Mononuclear cell (primary cell): ENCODE measurements around the gene TTC14. TPM values are rescaled to one million over a fixed set of nuclear protein-coding genes. Genes with fewer than 3 reads are reported as not detected.
A peak's percentile ranks its signal among the peaks of the same experiment; 100 is the strongest.
"Not testable (repeated sequence)": the region's sequence is repeated elsewhere in the genome, so short reads cannot be mapped to it uniquely, and the experiment has no call there.

Experiments used
- H3K27me3 ChIP-seq: 2 replicates; pipeline ENCODE4 v1.6.0; 2011; ENCODE audit warnings: low read length, control low read depth; ENCODE audit not compliant: insufficient read depth
- H3K4me1 ChIP-seq: 2 replicates; pipeline ENCODE4 v1.5.1; 2011; ENCODE audit warnings: mild to moderate bottlenecking, low read length, control low read depth; ENCODE audit not compliant: insufficient read depth
- H3K4me3 ChIP-seq: 2 replicates; pipeline ENCODE4 v1.5.1; 2011; ENCODE audit warnings: mild to moderate bottlenecking, low read length, moderate library complexity
- H3K9me3 ChIP-seq: 2 replicates; pipeline ENCODE4 v1.5.1; 2011; ENCODE audit warnings: low read depth, mild to moderate bottlenecking, control low read depth, low read length
- total RNA-seq: library from RNA; depleted of rRNA; stranded (reverse); fragments of >200 nt; gene quantifications from one replicate; pipeline ENCODE4 v1.2.3, GENCODE V29; 2012

The TTC14 gene
- 52.5 TPM for total RNA-seq

GRCh38 chr3:180601688-180602666 is at the start of gene TTC14:
TTC14 (plus strand) TSS chr3:180602163; CDS start chr3:180602262, 99 bp downstream.
- no peaks in the 10 kb centered on the region for H3K9me3 ChIP-seq
- peak within 1 kb of the TSS; percentile 75 for H3K4me3 ChIP-seq
- H3K27me3 ChIP-seq = peaks cover 26% of the 10 kb centered on the region
- peaks cover 9% of the 10 kb centered on the region for H3K4me1 ChIP-seq

- no peaks in the 10 kb centered on the region for H3K9me3 ChIP-seq
- H3K27me3 ChIP-seq = peaks cover under 1% of the 10 kb centered on the region
- H3K4me3 ChIP-seq = no peak overlapping the region
- no peaks in the 10 kb centered on the region for H3K4me1 ChIP-seq
These were observed 38.6 kb upstream of the TTC14 start for GRCh38 chr3:180563406-180563805.

- H3K27me3 ChIP-seq = peaks cover 5% of the 10 kb centered on the region
- no peak overlapping the region for H3K4me3 ChIP-seq
- no peaks in the 10 kb centered on the region for H3K4me1 ChIP-seq
- no peaks in the 10 kb centered on the region for H3K9me3 ChIP-seq
These were observed 37.3 kb upstream of the TTC14 start for GRCh38 chr3:180564676-180565075.

GRCh38 chr3:180570238-180570637 is 31.7 kb upstream of the TTC14 start:
- no peaks in the 10 kb centered on the region for H3K9me3 ChIP-seq
- no peak overlapping the region for H3K4me3 ChIP-seq
- peaks cover 5% of the 10 kb centered on the region for H3K27me3 ChIP-seq
- H3K4me1 ChIP-seq = no peaks in the 10 kb centered on the region

GRCh38 chr3:180571831-180572598 is 29.9 kb upstream of the TTC14 start:
- Histone ChIP-seq H3K27me3 (peaks cover 5% of the 10 kb centered on the region), H3K9me3 (no peaks in the 10 kb centered on the region), H3K4me1 (no peaks in the 10 kb centered on the region), H3K4me3 (no peak overlapping the region)

GRCh38 chr3:180575571-180575970 is 26.4 kb upstream of the TTC14 start:
- no peaks in the 10 kb centered on the region for H3K27me3 ChIP-seq
- H3K9me3 ChIP-seq = no peaks in the 10 kb centered on the region
- H3K4me1 ChIP-seq = no peaks in the 10 kb centered on the region
- H3K4me3 ChIP-seq = no peak overlapping the region

GRCh38 chr3:180580934-180581333 is 21.0 kb upstream of the TTC14 start:
- Histone ChIP-seq H3K4me1 (no peaks in the 10 kb centered on the region), H3K27me3 (peaks cover 9% of the 10 kb centered on the region), H3K4me3 (no peak overlapping the region), H3K9me3 (no peaks in the 10 kb centered on the region)

- peaks cover 28% of the 10 kb centered on the region for H3K27me3 ChIP-seq
- no peaks in the 10 kb centered on the region for H3K4me1 ChIP-seq
- H3K4me3 ChIP-seq = no peak overlapping the region
- H3K9me3 ChIP-seq = no peaks in the 10 kb centered on the region
These were observed 11.6 kb upstream of the TTC14 start for GRCh38 chr3:180590396-180590795.

GRCh38 chr3:180593631-180594030 is 8.3 kb upstream of the TTC14 start:
- peaks cover 52% of the 10 kb centered on the region for H3K27me3 ChIP-seq
- H3K4me1 ChIP-seq, H3K9me3 ChIP-seq, H3K4me3 ChIP-seq: not testable (repeated sequence)

- Histone ChIP-seq H3K9me3 (no peaks in the 10 kb centered on the region), H3K4me3 (no peak overlapping the region), H3K4me1 (no peaks in the 10 kb centered on the region), H3K27me3 (peaks cover 56% of the 10 kb centered on the region)
These were observed 7.1 kb upstream of the TTC14 start for GRCh38 chr3:180594631-180595558.

GRCh38 chr3:180595559-180595935 is 6.4 kb upstream of the TTC14 start:
- peaks cover 59% of the 10 kb centered on the region for H3K27me3 ChIP-seq
- H3K4me1 ChIP-seq = no peaks in the 10 kb centered on the region
- H3K9me3 ChIP-seq = no peaks in the 10 kb centered on the region
- no peak overlapping the region for H3K4me3 ChIP-seq

GRCh38 chr3:180600473-180600872 is 1.5 kb upstream of the TTC14 start:
- Histone ChIP-seq H3K4me1 (peaks cover 9% of the 10 kb centered on the region), H3K4me3 (no peak overlapping the region), H3K9me3 (no peaks in the 10 kb centered on the region), H3K27me3 (peaks cover 42% of the 10 kb centered on the region)

GRCh38 chr3:180611006-180611405 is 9.0 kb downstream of the TTC14 start:
- Histone ChIP-seq H3K4me1 (no peaks in the 10 kb centered on the region), H3K27me3 (no peaks in the 10 kb centered on the region), H3K9me3 (no peaks in the 10 kb centered on the region), H3K4me3 (no peak overlapping the region)

GRCh38 chr3:180612364-180612763 is 10.4 kb downstream of the TTC14 start:
- Histone ChIP-seq H3K4me3 (no peak overlapping the region), H3K4me1 (no peaks in the 10 kb centered on the region), H3K27me3 (no peaks in the 10 kb centered on the region), H3K9me3 (no peaks in the 10 kb centered on the region)
